ENCODE measurements around the gene ECHS1. TPM values are rescaled to one million over a fixed set of nuclear protein-coding genes. Genes with fewer than 3 reads are reported as not detected.

ECHS1 gene
- total RNA-seq, 2 experiments from 2014 or later = 46.2 to 48.3 TPM

GRCh38 chr10:133335246-133336117 is 37.7 kb downstream of the ECHS1 start:
- CTCF ChIA-PET (ENCODE audit: unreplicated experiment) = no interaction called here
- no peak overlapping the region for H3K27ac ChIP-seq (ENCODE audit: low read depth, low read length, poor library complexity, severe bottlenecking)
- no peak overlapping the region for H2AFZ ChIP-seq (ENCODE audit: low read length)
- DNase-seq (ENCODE audit: low spot score) = no peak
- intact Hi-C loops (cut with micrococcal nuclease; ENCODE audit: unreplicated experiment) = no loop called here
- no peak for TF ChIP-seq EZH2phosphoT487 (IDR thresholded peaks at IDR 0.05; ENCODE audit: borderline replicate concordance, low read depth, low read length)
- TF ChIP-seq, protein P1, sequence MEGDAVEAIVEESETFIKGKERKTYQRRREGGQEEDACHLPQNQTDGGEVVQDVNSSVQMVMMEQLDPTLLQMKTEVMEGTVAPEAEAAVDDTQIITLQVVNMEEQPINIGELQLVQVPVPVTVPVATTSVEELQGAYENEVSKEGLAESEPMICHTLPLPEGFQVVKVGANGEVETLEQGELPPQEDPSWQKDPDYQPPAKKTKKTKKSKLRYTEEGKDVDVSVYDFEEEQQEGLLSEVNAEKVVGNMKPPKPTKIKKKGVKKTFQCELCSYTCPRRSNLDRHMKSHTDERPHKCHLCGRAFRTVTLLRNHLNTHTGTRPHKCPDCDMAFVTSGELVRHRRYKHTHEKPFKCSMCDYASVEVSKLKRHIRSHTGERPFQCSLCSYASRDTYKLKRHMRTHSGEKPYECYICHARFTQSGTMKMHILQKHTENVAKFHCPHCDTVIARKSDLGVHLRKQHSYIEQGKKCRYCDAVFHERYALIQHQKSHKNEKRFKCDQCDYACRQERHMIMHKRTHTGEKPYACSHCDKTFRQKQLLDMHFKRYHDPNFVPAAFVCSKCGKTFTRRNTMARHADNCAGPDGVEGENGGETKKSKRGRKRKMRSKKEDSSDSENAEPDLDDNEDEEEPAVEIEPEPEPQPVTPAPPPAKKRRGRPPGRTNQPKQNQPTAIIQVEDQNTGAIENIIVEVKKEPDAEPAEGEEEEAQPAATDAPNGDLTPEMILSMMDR (conservative IDR thresholded peaks at IDR 0.05; ENCODE audit: low read length) = no peak
- no peak overlapping the region for H3K4me3 ChIP-seq (ENCODE audit: low read depth, low read length, poor library complexity, severe bottlenecking)
- H3K4me2 ChIP-seq (ENCODE audit: low read length) = no peak overlapping the region
- H3K4me1 ChIP-seq (ENCODE audit: insufficient read depth, low read length, poor library complexity, severe bottlenecking) = no peaks in the 10 kb centered on the region
- H3K9me3 ChIP-seq (ENCODE audit: low read length) = no peaks in the 10 kb centered on the region; the same call in 1 of the 2 replicates
- no peaks in the 10 kb centered on the region for H3K79me2 ChIP-seq (ENCODE audit: insufficient read depth, low read depth, low read length)
- no peaks in the 10 kb centered on the region for H3K36me3 ChIP-seq (ENCODE audit: insufficient read depth, low read length)
- BruUV-seq (replicated peaks) = no TSS peak
- no peaks in the 10 kb centered on the region for H4K20me1 ChIP-seq (ENCODE audit: insufficient read depth, low read length)
- no peaks in the 10 kb centered on the region for H3K9me2 ChIP-seq (ENCODE audit: insufficient read depth, low read length)
- POLR2A ChIA-PET = no interaction called here

DNA sequence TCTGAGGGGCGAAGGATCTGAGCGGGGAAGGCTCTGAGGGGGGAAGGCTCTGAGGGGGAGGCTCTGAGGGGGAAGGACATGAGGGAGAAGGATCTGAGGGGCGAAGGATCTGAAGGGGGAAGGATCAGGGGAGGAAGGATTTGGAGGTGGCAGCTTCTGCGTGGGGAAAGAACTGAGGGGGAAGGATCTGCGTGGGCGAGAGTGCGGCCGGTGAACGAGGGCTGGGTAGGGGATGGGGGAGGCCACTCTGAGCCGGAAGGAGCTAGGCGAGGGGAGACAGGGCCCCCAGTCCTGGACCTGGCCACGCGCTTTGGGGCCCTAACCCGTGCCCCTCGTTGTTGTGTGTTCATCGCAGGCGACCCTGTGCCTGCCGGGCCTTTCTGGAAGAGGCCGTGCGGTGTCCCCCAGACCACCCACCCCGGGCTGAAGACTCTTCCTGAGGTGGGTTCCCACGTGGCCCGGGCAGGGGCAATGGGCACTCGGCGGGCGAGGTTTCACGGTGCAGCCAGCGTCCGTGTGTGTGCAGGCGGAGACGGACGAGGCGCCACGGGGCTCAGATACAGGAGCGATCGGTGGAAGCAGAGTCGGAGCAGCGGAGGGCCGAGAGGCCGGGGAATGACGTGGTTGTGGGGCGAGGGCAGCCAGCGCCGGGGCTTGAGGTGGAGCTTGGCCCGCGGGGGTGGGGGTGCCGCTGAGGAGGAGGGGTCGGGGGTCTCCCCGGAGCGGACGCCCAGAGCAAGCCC is 38.5 kb downstream of the ECHS1 start:
- H3K4me2 ChIP-seq (ENCODE audit: low read length) = no peak overlapping the region
- H3K4me1 ChIP-seq (ENCODE audit: insufficient read depth, low read length, poor library complexity, severe bottlenecking) = no peaks in the 10 kb centered on the region
- CTCF ChIA-PET (ENCODE audit: unreplicated experiment) = no interaction called here
- H3K4me3 ChIP-seq (ENCODE audit: low read depth, low read length, poor library complexity, severe bottlenecking) = no peak overlapping the region
- no TSS peak for BruUV-seq (replicated peaks)
- DNase-seq (ENCODE audit: low spot score) = no peak
- POLR2A ChIA-PET = no interaction called here
- no peaks in the 10 kb centered on the region for H3K36me3 ChIP-seq (ENCODE audit: insufficient read depth, low read length)
- intact Hi-C loops (cut with micrococcal nuclease; ENCODE audit: unreplicated experiment) = no loop called here
- no peaks in the 10 kb centered on the region for H3K9me2 ChIP-seq (ENCODE audit: insufficient read depth, low read length)
- H3K27ac ChIP-seq (ENCODE audit: low read depth, low read length, poor library complexity, severe bottlenecking) = no peak overlapping the region
- H2AFZ ChIP-seq (ENCODE audit: low read length) = no peak overlapping the region
- no peaks in the 10 kb centered on the region for H4K20me1 ChIP-seq (ENCODE audit: insufficient read depth, low read length)
- TF ChIP-seq EZH2phosphoT487 (IDR thresholded peaks at IDR 0.05; ENCODE audit: borderline replicate concordance, low read depth, low read length) = no peak
- TF ChIP-seq, protein P1 (conservative IDR thresholded peaks at IDR 0.05; ENCODE audit: low read length) = no peak
- no peaks in the 10 kb centered on the region for H3K79me2 ChIP-seq (ENCODE audit: insufficient read depth, low read depth, low read length)
- H3K9me3 ChIP-seq (ENCODE audit: low read length) = no peaks in the 10 kb centered on the region; the same call in 1 of the 2 replicates
